CD4-positive, alpha-beta T cell treated with Interleukin-6 for 4 hours (primary cell): ENCODE measurements around the gene SS18L1.

ENCODE experiments used
- DNase-seq: peaks from one replicate; pipeline ENCODE4 v3.0.0-alpha.2; 2020; ENCODE audit warnings: mixed read lengths

SS18L1 gene

DNA sequence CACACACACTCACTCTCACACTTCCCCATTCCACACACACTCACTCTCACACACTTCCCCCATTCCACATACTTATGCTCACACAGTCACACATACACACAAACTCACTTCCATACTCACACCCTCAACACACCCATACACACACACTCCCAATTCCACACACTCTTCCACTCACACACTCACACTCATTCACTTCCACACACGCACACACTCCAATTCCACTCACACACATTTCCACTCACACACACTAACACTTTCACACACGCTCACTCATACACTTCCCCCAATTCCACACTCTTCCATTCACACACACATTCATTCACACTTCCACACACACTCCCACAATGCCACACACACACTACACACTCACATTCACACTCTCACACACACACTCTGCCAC, 86.7 kb downstream of the SS18L1 start:
- no peak for DNase-seq

GRCh38 chr20:62230696-62231095, 87.1 kb downstream of the SS18L1 start:
- no peak for DNase-seq

GRCh38 chr20:62231292-62231691, 87.7 kb downstream of the SS18L1 start:
- no peak for DNase-seq
